Thyroid gland (tissue), 4 donors: ENCODE measurements around the gene PTPRE. TPM values are rescaled to one million over a fixed set of nuclear protein-coding genes. Genes with fewer than 3 reads are reported as not detected.
A peak's percentile ranks its signal among the peaks of the same experiment; 100 is the strongest.

Source experiments
- DNase-seq, 2 donors: peaks; one replicate each; pipeline ENCODE4 v3.0.0-alpha.2; 2019
- H3K27ac ChIP-seq, 3 donors: fragments of 200-600 bp; sonication (generic); 1 replicate in 2 of 3; 2 replicates in 1 of 3; pipeline ENCODE4 v1.5.1; 2016 to 2019; ENCODE audit warnings: mild to moderate bottlenecking in 1 of 3, moderate library complexity in 1 of 3
- H3K27me3 ChIP-seq: fragments of 200-600 bp; sonication (generic); one replicate; pipeline ENCODE4 v1.5.1; 2019
- H3K36me3 ChIP-seq, 2 donors: fragments of 200-600 bp; sonication (generic); one replicate each; pipeline ENCODE4 v1.5.1; 2016 to 2019
- H3K4me1 ChIP-seq, 2 donors: fragments of 200-600 bp; sonication (generic); one replicate each; pipeline ENCODE4 v1.5.1; 2017 to 2019
- H3K4me3 ChIP-seq, 3 donors: fragments of 200-600 bp; sonication (generic); replicated peaks in 1 of 3; 1 replicate in 2 of 3; 2 replicates in 1 of 3; pipeline ENCODE4 v1.5.1; 2016; ENCODE audit warnings: mild to moderate bottlenecking in 1 of 3
- H3K9me3 ChIP-seq: fragments of 200-600 bp; sonication (generic); one replicate; pipeline ENCODE4 v1.5.1; 2017
- CTCF ChIP-seq, 6 experiments: fragments of 200-600 bp in 3 of 6; fragments of 450-650 bp in 3 of 6; sonication (generic) in 3 of 6; IDR thresholded peaks; one replicate each; pipeline ENCODE4 v1.5.1; 2016 to 2019; ENCODE audit warnings: antibody characterized with exemption in 6 of 6, mild to moderate bottlenecking in 2 of 6, inconsistent platforms in 1 of 6, moderate library complexity in 1 of 6
- POLR2A ChIP-seq, 2 donors: fragments of 450-650 bp; IDR thresholded peaks; one replicate each; pipeline ENCODE4 v1.6.1; 2017; ENCODE audit warnings: antibody characterized with exemption in 2 of 2, mild to moderate bottlenecking in 2 of 2, moderate library complexity in 1 of 2
- WGBS, 2 donors: methylation state at CpG; one replicate each; pipeline ENCODE4 v1.1.5; 2017; 5-methylcytosine and 5-hydroxymethylcytosine counted together
- intact Hi-C: fragments of 100-400 bp; cut with DNase I; formaldehyde crosslinking; loops from one replicate; pipeline ENCODE4 v1.15.1; 2023
- total RNA-seq, 4 donors: library from RNA; depleted of rRNA; stranded (reverse); fragments of >200 nt; gene quantifications; one replicate each; pipeline ENCODE4 v1.2.3, GENCODE V29; 2016

PTPRE gene
- total RNA-seq, 4 donors from 2014 or later, result 16.8 to 25.0 (median 19.4) TPM

DNA sequence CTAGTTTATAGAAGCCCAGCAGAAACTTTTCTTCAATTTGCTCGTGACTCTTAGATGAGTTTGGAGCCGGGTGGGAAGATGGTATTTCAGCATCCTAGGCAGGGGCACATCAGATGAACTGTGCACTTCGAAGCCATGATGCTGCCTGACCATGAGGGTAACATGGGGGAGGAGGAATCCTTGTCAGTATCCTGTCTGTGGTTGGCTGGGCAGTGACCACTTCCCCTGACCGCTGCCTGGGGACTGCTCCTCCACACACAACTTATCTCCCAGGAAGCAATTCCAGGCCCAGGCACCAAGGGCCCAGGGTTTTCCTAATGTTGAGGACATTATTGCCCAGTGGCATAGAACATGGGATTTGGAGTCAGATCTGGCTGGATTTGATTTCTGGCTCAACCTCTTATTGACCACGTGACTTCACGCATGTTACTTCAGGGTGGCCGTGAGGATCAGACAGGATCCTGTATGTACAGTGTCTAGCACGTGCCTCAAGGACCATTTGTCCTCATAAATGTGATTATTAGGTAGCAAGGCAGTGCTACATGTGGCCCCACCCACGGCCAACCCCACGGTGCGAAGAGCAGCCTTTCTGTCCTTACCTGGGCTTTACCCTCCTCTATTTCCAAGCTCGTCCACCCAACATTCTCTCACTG, 65.2 kb downstream of the PTPRE start:
- WGBS, 2 donors, result 91 to 92% methylated on average over 10 to 12 of the region's 12 CpGs
- DNase-seq, result no peak
- no peaks in the 10 kb centered on the region for H3K27me3 ChIP-seq
- H3K36me3 ChIP-seq, result no peaks in the 10 kb centered on the region
- no peak overlapping the region for H3K27ac ChIP-seq
- no peak overlapping the region for H3K4me3 ChIP-seq
- peaks cover 0 to 7% of the 10 kb centered on the region in 2 donors for H3K4me1 ChIP-seq
- no peaks in the 10 kb centered on the region for H3K9me3 ChIP-seq
- intact Hi-C loops, result no loop called here
- no peak for TF ChIP-seq POLR2A (IDR thresholded peaks at IDR 0.05)
- no peak for TF ChIP-seq CTCF (IDR thresholded peaks at IDR 0.05)

DNA sequence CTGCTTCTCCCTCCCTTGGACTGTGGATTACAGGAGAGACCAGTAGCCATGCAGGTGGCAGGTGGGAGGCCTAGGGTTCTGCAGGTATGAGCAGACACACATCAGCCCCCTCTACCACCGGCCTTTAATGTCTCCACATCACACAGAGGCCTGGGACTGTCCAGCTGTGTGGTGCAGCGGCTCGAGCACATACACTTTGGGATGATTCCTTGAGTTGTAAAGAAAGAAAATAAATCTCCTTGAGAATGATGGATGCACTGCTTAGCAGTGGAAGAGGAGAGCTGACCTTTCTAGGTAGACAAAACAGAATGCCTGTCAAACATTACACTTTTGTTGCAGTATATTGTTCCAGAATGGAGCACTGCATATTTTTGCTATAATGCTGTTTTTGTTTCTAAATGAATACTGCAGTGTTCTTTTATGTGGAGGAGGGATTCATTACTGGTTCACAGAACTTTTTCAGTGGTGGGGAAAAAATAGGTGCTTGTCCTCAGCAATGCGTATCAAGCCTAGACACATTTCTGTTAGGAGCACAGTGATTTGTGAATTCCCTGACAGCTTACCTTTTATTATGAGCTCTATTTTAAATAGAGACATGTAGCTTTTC, 66.0 kb downstream of the PTPRE start:
- no peak for DNase-seq
- no peak for TF ChIP-seq CTCF (IDR thresholded peaks at IDR 0.05)
- no peak for TF ChIP-seq POLR2A (IDR thresholded peaks at IDR 0.05)
- no peak overlapping the region for H3K27ac ChIP-seq
- WGBS, 2 donors, result 89 to 95% methylated on average over 4 of the region's 4 CpGs
- no peaks in the 10 kb centered on the region for H3K27me3 ChIP-seq
- intact Hi-C loops, result no loop called here
- H3K9me3 ChIP-seq, result no peaks in the 10 kb centered on the region
- peaks cover 0 to 15% of the 10 kb centered on the region in 2 donors for H3K4me1 ChIP-seq
- H3K36me3 ChIP-seq, result no peaks in the 10 kb centered on the region
- no peak overlapping the region for H3K4me3 ChIP-seq

GRCh38 chr10:127973791-127974311, 66.9 kb downstream of the PTPRE start:
- Histone ChIP-seq H3K27ac (no peak overlapping the region), H3K4me3 (no peak overlapping the region), H3K9me3 (no peaks in the 10 kb centered on the region), H3K36me3 (no peaks in the 10 kb centered on the region), H3K4me1 (peaks cover 0 to 22% of the 10 kb centered on the region in 2 donors), H3K27me3 (no peaks in the 10 kb centered on the region)
- 60 to 62% methylated on average over 10 of the region's 10 CpGs for WGBS, 2 donors
- TF ChIP-seq POLR2A (IDR thresholded peaks at IDR 0.05), result no peak
- no peak for TF ChIP-seq CTCF (IDR thresholded peaks at IDR 0.05)
- intact Hi-C loops, result no loop called here
- DNase-seq, result no peak

- Histone ChIP-seq H3K4me3 (no peak overlapping the region), H3K27me3 (no peaks in the 10 kb centered on the region), H3K27ac (no peak overlapping the region), H3K4me1 (peaks cover 0 to 22% of the 10 kb centered on the region in 2 donors), H3K36me3 (no peaks in the 10 kb centered on the region), H3K9me3 (no peaks in the 10 kb centered on the region)
- 85 to 88% methylated on average over 9 of the region's 9 CpGs for WGBS, 2 donors
- intact Hi-C loops, result no loop called here
- DNase-seq, result no peak
- no peak for TF ChIP-seq POLR2A (IDR thresholded peaks at IDR 0.05)
- no peak for TF ChIP-seq CTCF (IDR thresholded peaks at IDR 0.05)
Observed at GRCh38 chr10:127974911-127975310, 68.0 kb downstream of the PTPRE start.

GRCh38 chr10:127976286-127976685, 69.4 kb downstream of the PTPRE start:
- H3K36me3 ChIP-seq, result no peaks in the 10 kb centered on the region
- H3K27me3 ChIP-seq, result no peaks in the 10 kb centered on the region
- TF ChIP-seq POLR2A (IDR thresholded peaks at IDR 0.05) (no peak), CTCF (IDR thresholded peaks at IDR 0.05) (no peak)
- no peaks in the 10 kb centered on the region for H3K9me3 ChIP-seq
- DNase-seq, result no peak
- 46 to 53% methylated on average over 7 of the region's 7 CpGs for WGBS, 2 donors
- H3K4me1 ChIP-seq, result peaks cover 0 to 22% of the 10 kb centered on the region in 2 donors
- no peak overlapping the region for H3K4me3 ChIP-seq
- intact Hi-C loops, result no loop called here
- peak overlapping the region in 1 of 3 donors; percentile 61 for H3K27ac ChIP-seq
